K562 (cell line): ENCODE measurements around the gene LRRC26.

Experiments used
- GABPA ChIP-seq: fragments of 200-800 bp; sonication (Bioruptor generic); conservative IDR thresholded peaks from 2 replicates; pipeline ENCODE4 v1.6.1; 2016; ENCODE audit warnings: low read depth, missing genetic modification characterization, missing compliant biosample characterization
- HDAC1 ChIP-seq, 2 experiments: fragments of 450-650 bp; IDR thresholded peaks; 2 replicates each; pipeline ENCODE4 v1.6.1; 2016 to 2017; ENCODE audit warnings: inconsistent platforms in 1 of 2, mild to moderate bottlenecking in 1 of 2, moderate library complexity in 1 of 2
- JUN ChIP-seq, 2 experiments: sonication (generic) in 1 of 2; formaldehyde crosslinking in 1 of 2; IDR thresholded peaks; 2 replicates each; pipeline versions ENCODE4 v1.6.1 to v1.8.0; 2012 to 2022; ENCODE audit warnings: borderline replicate concordance in 2 of 2, mild to moderate bottlenecking in 2 of 2, improper control_type of control experiment in 1 of 2, low read depth in 1 of 2, low read length in 1 of 2, missing genetic modification reagents in 1 of 2
- LARP7 ChIP-seq: fragments of 450-650 bp; IDR thresholded peaks from 2 replicates; pipeline ENCODE4 v1.6.1; 2016
- MBD1 ChIP-seq: fragments of 250-450 bp; sonication (Bioruptor Pico); IDR thresholded peaks from 2 replicates; pipeline ENCODE4 v1.8.0; 2022; ENCODE audit warnings: inconsistent platforms
- MYBL2 ChIP-seq, 2 experiments: fragments of 450-650 bp in 1 of 2; sonication (generic) in 1 of 2; formaldehyde crosslinking in 1 of 2; IDR thresholded peaks; 2 replicates each; pipeline versions ENCODE4 v1.6.1 to v1.8.1; 2017 to 2022; ENCODE audit warnings: borderline replicate concordance in 1 of 2, inconsistent platforms in 1 of 2, low read depth in 1 of 2, mild to moderate bottlenecking in 1 of 2, missing genetic modification reagents in 1 of 2, moderate library complexity in 1 of 2
- POLR2A ChIP-seq: fragments of 450-650 bp; conservative IDR thresholded peaks from 2 replicates; pipeline ENCODE4 v1.6.1; 2016
- SMAD3 ChIP-seq: fragments of 450-650 bp; formaldehyde crosslinking; conservative IDR thresholded peaks from 2 replicates; pipeline ENCODE4 v1.4.0; 2020; ENCODE audit warnings: mild to moderate bottlenecking
- ZNF121 ChIP-seq: sonication (generic); formaldehyde crosslinking; conservative IDR thresholded peaks from 2 replicates; pipeline ENCODE4 v1.8.0; 2022; ENCODE audit warnings: missing genetic modification reagents
- TF ChIP-seq, protein P1 (sequence below), 3 experiments: IDR thresholded peaks in 2 of 3; conservative IDR thresholded peaks in 1 of 3; 2 replicates each; pipeline ENCODE4 v1.5.1; 2011 to 2012; ENCODE audit warnings: low read length in 3 of 3, mild to moderate bottlenecking in 3 of 3, control low read depth in 2 of 3, improper control_type of control experiment in 1 of 3, inconsistent platforms in 1 of 3, low read depth in 1 of 3, mixed read lengths in 1 of 3, moderate library complexity in 1 of 3; ENCODE audit not compliant: insufficient read depth in 2 of 3

DNA sequence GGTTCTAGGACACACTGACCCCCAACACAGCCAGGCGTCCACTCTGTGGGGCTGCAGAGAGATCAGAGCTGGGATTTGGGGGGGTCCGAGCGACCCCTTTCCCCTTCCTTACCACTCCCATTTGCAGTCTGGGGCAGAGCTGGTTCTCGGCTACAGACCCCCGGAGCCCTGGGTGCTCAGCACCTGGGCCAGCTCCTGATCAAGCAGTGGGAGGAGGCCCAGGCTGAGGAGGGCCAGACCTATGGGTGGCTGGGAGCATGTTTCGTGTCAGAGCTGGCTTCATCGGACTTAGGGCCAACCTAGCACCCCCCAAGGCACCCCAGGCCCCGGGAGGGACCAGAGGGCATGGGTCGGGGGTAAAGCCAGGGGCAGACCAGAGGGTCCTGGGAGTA is 23.3 kb downstream of the LRRC26 start:
- TF ChIP-seq MYBL2 (IDR thresholded peaks at IDR 0.05; ENCODE audit: low read depth): no peak
- TF ChIP-seq MYBL2 (CRISPR knock-in tag; IDR thresholded peaks at IDR 0.05; ENCODE audit: borderline replicate concordance): no peak
- TF ChIP-seq JUN (IDR thresholded peaks at IDR 0.05; ENCODE audit: borderline replicate concordance, low read depth, low read length): no peak
- no peak for TF ChIP-seq JUN (CRISPR knock-in tag; IDR thresholded peaks at IDR 0.05; ENCODE audit: borderline replicate concordance)
- TF ChIP-seq ZNF121: no peak
- TF ChIP-seq, protein P1, sequence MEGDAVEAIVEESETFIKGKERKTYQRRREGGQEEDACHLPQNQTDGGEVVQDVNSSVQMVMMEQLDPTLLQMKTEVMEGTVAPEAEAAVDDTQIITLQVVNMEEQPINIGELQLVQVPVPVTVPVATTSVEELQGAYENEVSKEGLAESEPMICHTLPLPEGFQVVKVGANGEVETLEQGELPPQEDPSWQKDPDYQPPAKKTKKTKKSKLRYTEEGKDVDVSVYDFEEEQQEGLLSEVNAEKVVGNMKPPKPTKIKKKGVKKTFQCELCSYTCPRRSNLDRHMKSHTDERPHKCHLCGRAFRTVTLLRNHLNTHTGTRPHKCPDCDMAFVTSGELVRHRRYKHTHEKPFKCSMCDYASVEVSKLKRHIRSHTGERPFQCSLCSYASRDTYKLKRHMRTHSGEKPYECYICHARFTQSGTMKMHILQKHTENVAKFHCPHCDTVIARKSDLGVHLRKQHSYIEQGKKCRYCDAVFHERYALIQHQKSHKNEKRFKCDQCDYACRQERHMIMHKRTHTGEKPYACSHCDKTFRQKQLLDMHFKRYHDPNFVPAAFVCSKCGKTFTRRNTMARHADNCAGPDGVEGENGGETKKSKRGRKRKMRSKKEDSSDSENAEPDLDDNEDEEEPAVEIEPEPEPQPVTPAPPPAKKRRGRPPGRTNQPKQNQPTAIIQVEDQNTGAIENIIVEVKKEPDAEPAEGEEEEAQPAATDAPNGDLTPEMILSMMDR (IDR thresholded peaks at IDR 0.05 in 2 of 3, conservative IDR thresholded peaks at IDR 0.05 in 1 of 3; ENCODE audit: insufficient read depth in 2 of 3, low read depth in 1 of 3, low read length in 3 of 3): no peak
- TF ChIP-seq GABPA (tag): no peak
- no peak for TF ChIP-seq POLR2A
- no peak for TF ChIP-seq MBD1 (CRISPR knock-in tag)
- TF ChIP-seq SMAD3: no peak
- no peak for TF ChIP-seq HDAC1 (IDR thresholded peaks at IDR 0.05)
- no peak for TF ChIP-seq LARP7
